Measurements from ENCODE around the gene ASCC1.
A peak's percentile ranks its signal among the peaks of the same experiment; 100 is the strongest.
"Not testable (repeated sequence)": the region's sequence is repeated elsewhere in the genome, so short reads cannot be mapped to it uniquely, and the experiment has no call there.

The ASCC1 gene

DNA sequence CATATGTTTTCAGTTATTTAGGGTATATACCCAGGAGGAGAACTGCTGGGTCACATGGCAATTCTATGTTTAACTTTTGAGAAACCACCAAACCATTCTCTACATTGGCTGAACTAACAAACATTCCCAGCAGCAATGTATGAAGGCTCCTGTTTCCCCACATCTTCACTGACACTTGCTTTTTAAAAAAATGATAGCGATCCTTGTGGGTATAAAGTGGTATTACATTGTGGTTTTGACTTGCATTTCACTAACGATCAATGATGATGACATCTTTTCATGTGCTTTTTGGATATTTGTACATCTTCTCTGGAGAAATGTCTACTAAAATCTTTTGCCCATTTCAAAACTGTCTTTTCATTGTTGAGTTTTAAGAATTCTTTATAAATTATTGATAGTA lies 51.5 kb downstream of the ASCC1 start:
- H3K36me3 ChIP-seq (replicated peaks), result no peaks in the 10 kb centered on the region
- DNase-seq (ENCODE audit: low spot score in 2 of 2), result peak in 1 of 2 experiments; percentile 41
- peaks cover 7% of the 10 kb centered on the region for H3K4me1 ChIP-seq
- in situ Hi-C loops (cut with MboI; ENCODE audit: low sequenced_read_pairs), result no loop called here
- H3K4me3 ChIP-seq, result no peak overlapping the region
- H3K9me3 ChIP-seq, result no peaks in the 10 kb centered on the region
- H3K27me3 ChIP-seq (ENCODE audit: low read depth), result no peaks in the 10 kb centered on the region

DNA sequence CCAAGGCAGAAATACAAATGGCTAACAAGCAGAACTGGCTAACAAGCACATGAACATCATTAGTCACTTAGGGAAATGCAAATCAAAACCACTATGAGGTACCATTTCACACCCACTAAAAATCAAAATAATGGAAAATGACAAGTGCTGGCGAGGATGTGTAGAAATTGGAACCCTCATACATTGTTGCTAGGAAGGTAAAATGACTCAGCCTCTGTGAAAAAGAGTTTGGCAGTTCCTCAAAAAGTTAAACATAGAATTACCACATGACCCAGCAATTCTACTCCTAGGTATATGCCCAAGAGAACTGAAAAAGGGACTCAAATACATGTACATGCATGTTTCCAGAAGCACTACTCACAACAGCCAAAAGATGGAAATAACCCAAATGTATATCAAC lies 53.1 kb downstream of the ASCC1 start:
- H3K9me3 ChIP-seq, result no peaks in the 10 kb centered on the region
- in situ Hi-C loops (cut with MboI; ENCODE audit: low sequenced_read_pairs), result no loop called here
- no peaks in the 10 kb centered on the region for H3K27me3 ChIP-seq (ENCODE audit: low read depth)
- peaks cover 23% of the 10 kb centered on the region for H3K4me1 ChIP-seq
- H3K4me3 ChIP-seq, result no peak overlapping the region
- DNase-seq (ENCODE audit: low spot score in 2 of 2), result no peak
- H3K36me3 ChIP-seq (replicated peaks), result no peaks in the 10 kb centered on the region

GRCh38 chr10:72158176-72158575 lies 57.9 kb downstream of the ASCC1 start:
- no peaks in the 10 kb centered on the region for H3K9me3 ChIP-seq

DNA sequence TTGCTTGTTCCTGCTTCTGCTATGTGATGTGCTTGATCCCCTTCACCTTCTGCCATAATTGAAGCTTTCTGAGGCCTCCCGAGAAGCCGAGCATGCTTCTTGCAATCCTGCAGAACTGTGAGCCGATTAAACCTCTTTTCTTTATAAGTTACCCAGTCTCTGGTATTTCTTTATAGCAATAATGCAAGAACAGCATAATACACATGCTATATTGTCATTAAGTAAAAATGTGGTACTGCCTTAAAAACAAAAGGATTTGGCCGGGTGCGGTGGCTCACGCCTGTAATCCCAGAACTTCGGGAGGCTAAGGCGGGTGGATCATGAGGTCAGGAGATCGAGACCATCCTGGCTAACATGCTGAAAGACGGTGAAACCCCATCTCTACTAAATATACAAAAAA lies 59.9 kb downstream of the ASCC1 start:
- Histone ChIP-seq H3K27me3 (ENCODE audit: low read depth) (no peaks in the 10 kb centered on the region), H3K4me1 (peaks cover 23% of the 10 kb centered on the region), H3K4me3 (no peak overlapping the region), H3K9me3 (no peaks in the 10 kb centered on the region), H3K36me3 (replicated peaks) (peaks cover 3% of the 10 kb centered on the region; the same call in 1 of the 2 replicates)
- DNase-seq (ENCODE audit: low spot score in 2 of 2), result no peak
- in situ Hi-C loops (cut with MboI; ENCODE audit: low sequenced_read_pairs), result no loop called here

More at GRCh38 chr10:72158176-72158575, 57.9 kb downstream of the ASCC1 start:
- H3K4me3 ChIP-seq, result no peak overlapping the region
- in situ Hi-C loops (cut with MboI; ENCODE audit: low sequenced_read_pairs), result no loop called here
- DNase-seq (ENCODE audit: low spot score in 2 of 2), result peak in 1 of 2 experiments; percentile 35
- peaks cover 23% of the 10 kb centered on the region for H3K4me1 ChIP-seq
- no peaks in the 10 kb centered on the region for H3K27me3 ChIP-seq (ENCODE audit: low read depth)
- peaks cover 3% of the 10 kb centered on the region; the same call in 1 of the 2 replicates for H3K36me3 ChIP-seq (replicated peaks)

DNA sequence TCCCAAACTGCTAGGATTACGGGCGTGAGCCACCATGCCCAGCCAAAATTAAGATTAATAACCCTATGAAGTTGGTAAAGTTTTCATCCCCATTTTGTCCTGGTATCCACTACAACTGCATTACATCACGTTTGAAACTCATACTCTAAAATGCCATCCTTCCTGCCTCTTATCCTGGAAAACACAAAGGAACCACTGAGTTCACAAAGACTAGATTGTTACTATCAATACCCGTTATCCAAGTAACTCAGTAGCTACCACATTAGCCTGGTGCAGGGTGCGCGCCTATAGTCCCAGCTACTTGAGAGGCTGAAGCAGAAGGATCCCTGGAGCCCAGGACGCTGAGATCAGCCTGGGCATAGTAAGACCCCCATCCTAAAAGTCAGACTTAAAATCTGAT lies 63.8 kb downstream of the ASCC1 start:
- Histone ChIP-seq H3K4me3 (no peak overlapping the region), H3K9me3 (no peaks in the 10 kb centered on the region), H3K4me1 (peaks cover 7% of the 10 kb centered on the region), H3K36me3 (replicated peaks) (peaks cover 3% of the 10 kb centered on the region; the same call in 1 of the 2 replicates), H3K27me3 (ENCODE audit: low read depth) (no peaks in the 10 kb centered on the region)
- DNase-seq (ENCODE audit: low spot score in 2 of 2), result no peak
- in situ Hi-C loops (cut with MboI; ENCODE audit: low sequenced_read_pairs), result no loop called here

DNA sequence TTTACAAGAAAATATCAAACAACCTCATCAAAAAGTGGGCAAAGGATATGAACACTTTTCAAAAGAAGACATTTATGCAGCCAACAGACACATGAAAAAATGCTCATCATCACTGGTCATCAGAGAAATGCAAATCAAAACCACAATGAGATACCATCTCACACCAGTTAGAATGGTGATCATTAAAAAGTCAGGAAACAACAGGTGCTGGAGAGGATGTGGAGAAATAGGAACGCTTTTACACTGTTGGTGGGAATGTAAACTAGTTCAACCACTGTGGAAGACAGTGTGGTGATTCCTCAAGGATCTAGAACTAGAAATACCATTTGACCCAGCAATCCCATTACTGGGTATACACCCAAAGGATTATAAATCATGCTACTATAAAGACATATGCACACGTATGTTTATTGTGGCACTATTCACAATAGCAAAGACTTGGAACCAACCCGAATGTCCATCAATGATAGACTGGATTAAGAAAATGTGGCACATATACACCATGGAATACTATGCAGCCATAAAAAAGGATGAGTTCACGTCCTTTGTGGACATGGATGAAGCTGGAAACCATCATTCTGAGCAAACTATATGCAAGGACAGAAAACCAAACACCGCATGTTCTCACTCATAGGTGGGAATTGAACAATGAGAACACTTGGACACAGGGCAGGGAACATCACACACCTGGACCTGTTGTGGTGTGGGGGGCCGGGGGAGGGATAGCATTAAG lies 65.2 kb downstream of the ASCC1 start:
- in situ Hi-C loops (cut with MboI; ENCODE audit: low sequenced_read_pairs); H3K36me3 ChIP-seq (replicated peaks); H3K4me3 ChIP-seq; H3K9me3 ChIP-seq; H3K27me3 ChIP-seq (ENCODE audit: low read depth); DNase-seq (ENCODE audit: low spot score in 2 of 2): not testable (repeated sequence)
- H3K4me1 ChIP-seq, result peaks cover 15% of the 10 kb centered on the region

- in situ Hi-C loops (cut with MboI; ENCODE audit: low sequenced_read_pairs); H3K36me3 ChIP-seq (replicated peaks); H3K4me3 ChIP-seq; H3K27me3 ChIP-seq (ENCODE audit: low read depth); H3K9me3 ChIP-seq: not testable (repeated sequence)
- DNase-seq (ENCODE audit: low spot score in 2 of 2), result peak in 1 of 2 experiments; percentile 49
- peaks cover 29% of the 10 kb centered on the region for H3K4me1 ChIP-seq
These were observed 68.8 kb downstream of the ASCC1 start for GRCh38 chr10:72147324-72147584.

GRCh38 chr10:72146559-72147323 lies 69.3 kb downstream of the ASCC1 start:
- Histone ChIP-seq H3K4me1 (peaks cover 29% of the 10 kb centered on the region), H3K9me3 (no peaks in the 10 kb centered on the region), H3K4me3 (no peak overlapping the region), H3K36me3 (replicated peaks) (no peaks in the 10 kb centered on the region), H3K27me3 (ENCODE audit: low read depth) (no peaks in the 10 kb centered on the region)
- in situ Hi-C loops (cut with MboI; ENCODE audit: low sequenced_read_pairs), result no loop called here
- DNase-seq (ENCODE audit: low spot score in 2 of 2), result peak in 1 of 2 experiments; percentile 97

GRCh38 chr10:72146071-72146470 lies 70.0 kb downstream of the ASCC1 start:
- no peaks in the 10 kb centered on the region for H3K27me3 ChIP-seq (ENCODE audit: low read depth)
- peak; percentile 34 to 37 for DNase-seq (ENCODE audit: low spot score in 2 of 2)
- H3K4me1 ChIP-seq, result peaks cover 29% of the 10 kb centered on the region
- in situ Hi-C loops (cut with MboI; ENCODE audit: low sequenced_read_pairs), result no loop called here
- H3K9me3 ChIP-seq, result no peaks in the 10 kb centered on the region
- no peak overlapping the region for H3K4me3 ChIP-seq
- no peaks in the 10 kb centered on the region for H3K36me3 ChIP-seq (replicated peaks)

- in situ Hi-C loops (cut with MboI; ENCODE audit: low sequenced_read_pairs), result no loop called here
- Histone ChIP-seq H3K4me1 (peaks cover 29% of the 10 kb centered on the region), H3K27me3 (ENCODE audit: low read depth) (no peaks in the 10 kb centered on the region), H3K9me3 (no peaks in the 10 kb centered on the region), H3K4me3 (no peak overlapping the region), H3K36me3 (replicated peaks) (no peaks in the 10 kb centered on the region)
- DNase-seq (ENCODE audit: low spot score in 2 of 2), result no peak
These were observed 70.4 kb downstream of the ASCC1 start for GRCh38 chr10:72145657-72146056.

DNA sequence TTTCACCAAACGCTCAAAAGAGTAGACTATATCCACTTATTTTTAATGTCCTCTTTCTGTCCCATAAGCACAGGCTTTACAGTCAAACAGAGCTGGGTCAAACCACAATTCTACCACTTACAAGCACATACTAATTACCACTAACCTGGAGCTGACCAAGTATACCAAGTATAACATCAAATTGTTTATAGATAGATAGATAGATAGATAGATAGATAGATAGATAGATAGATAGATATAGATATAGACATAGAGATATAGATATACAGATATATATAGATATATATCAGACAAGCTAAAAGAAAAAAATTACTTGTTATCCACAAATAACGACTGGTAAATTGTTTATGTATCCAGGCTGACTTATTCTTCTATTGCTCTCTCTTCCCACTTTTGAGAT lies 75.2 kb downstream of the ASCC1 start:
- H3K36me3 ChIP-seq (replicated peaks), result no peaks in the 10 kb centered on the region
- no peak for DNase-seq (ENCODE audit: low spot score in 2 of 2)
- H3K9me3 ChIP-seq, result no peaks in the 10 kb centered on the region
- in situ Hi-C loops (cut with MboI; ENCODE audit: low sequenced_read_pairs), result no loop called here
- H3K4me3 ChIP-seq, result no peak overlapping the region
- H3K4me1 ChIP-seq, result peaks cover 27% of the 10 kb centered on the region
- H3K27me3 ChIP-seq (ENCODE audit: low read depth), result no peaks in the 10 kb centered on the region

DNA sequence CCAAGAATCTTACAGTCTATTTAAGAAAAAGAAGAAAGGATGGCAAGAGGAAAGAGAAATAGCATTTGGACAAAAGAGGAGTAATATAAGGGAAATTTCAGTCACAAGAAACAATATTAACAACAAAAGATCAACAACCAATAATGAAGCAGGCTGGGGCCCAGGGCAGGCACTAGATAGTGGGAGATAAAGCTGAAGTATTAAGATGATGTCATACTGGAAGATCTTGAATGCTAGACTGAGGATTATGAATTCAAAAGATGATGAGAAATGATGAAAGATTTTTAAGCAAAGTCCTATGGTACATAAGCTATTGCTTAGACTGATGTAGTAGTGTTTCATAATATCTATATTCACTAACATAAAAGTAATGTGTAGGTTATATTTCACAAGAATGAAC lies 75.9 kb downstream of the ASCC1 start:
- Histone ChIP-seq H3K4me3 (no peak overlapping the region), H3K4me1 (peaks cover 20% of the 10 kb centered on the region), H3K27me3 (ENCODE audit: low read depth) (no peaks in the 10 kb centered on the region), H3K9me3 (no peaks in the 10 kb centered on the region), H3K36me3 (replicated peaks) (no peaks in the 10 kb centered on the region)
- DNase-seq (ENCODE audit: low spot score in 2 of 2), result no peak
- in situ Hi-C loops (cut with MboI; ENCODE audit: low sequenced_read_pairs), result no loop called here

- Histone ChIP-seq H3K27me3 (ENCODE audit: low read depth) (no peaks in the 10 kb centered on the region), H3K36me3 (replicated peaks) (no peaks in the 10 kb centered on the region), H3K4me3 (no peak overlapping the region), H3K4me1 (peaks cover 14% of the 10 kb centered on the region), H3K9me3 (no peaks in the 10 kb centered on the region)
- in situ Hi-C loops (cut with MboI; ENCODE audit: low sequenced_read_pairs), result no loop called here
- no peak for DNase-seq (ENCODE audit: low spot score in 2 of 2)
These were observed 78.5 kb downstream of the ASCC1 start for GRCh38 chr10:72137583-72137982.

DNA sequence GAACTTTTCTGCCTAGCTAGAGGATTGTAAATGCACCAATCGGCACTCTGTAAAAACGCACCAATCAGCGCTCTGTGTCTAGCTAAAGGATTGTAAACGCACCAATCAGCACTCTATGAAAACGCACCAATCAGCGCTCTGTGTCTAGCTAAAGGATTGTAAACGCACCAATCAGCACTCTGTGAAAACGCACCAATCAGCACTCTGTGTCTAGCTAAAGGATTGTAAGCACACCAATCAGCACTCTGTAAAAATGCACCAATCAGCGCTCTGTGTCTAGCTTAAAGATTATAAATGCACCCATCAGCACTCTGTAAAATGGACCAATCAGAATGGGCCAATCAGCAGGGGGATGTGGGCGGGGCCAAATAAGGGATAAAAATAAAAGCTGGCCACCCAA lies 79.9 kb downstream of the ASCC1 start:
- H3K27me3 ChIP-seq (ENCODE audit: low read depth); H3K4me3 ChIP-seq; DNase-seq (ENCODE audit: low spot score in 2 of 2); H3K9me3 ChIP-seq; H3K36me3 ChIP-seq (replicated peaks); in situ Hi-C loops (cut with MboI; ENCODE audit: low sequenced_read_pairs): not testable (repeated sequence)
- H3K4me1 ChIP-seq, result peaks cover 14% of the 10 kb centered on the region
